ENCODE data around the gene GATA6. TPM values are rescaled to one million over a fixed set of nuclear protein-coding genes. Genes with fewer than 3 reads are reported as not detected.

Gene GATA6
- polyA plus RNA-seq, 10 donors = 1.1 to 2.1 (median 1.4) TPM

DNA sequence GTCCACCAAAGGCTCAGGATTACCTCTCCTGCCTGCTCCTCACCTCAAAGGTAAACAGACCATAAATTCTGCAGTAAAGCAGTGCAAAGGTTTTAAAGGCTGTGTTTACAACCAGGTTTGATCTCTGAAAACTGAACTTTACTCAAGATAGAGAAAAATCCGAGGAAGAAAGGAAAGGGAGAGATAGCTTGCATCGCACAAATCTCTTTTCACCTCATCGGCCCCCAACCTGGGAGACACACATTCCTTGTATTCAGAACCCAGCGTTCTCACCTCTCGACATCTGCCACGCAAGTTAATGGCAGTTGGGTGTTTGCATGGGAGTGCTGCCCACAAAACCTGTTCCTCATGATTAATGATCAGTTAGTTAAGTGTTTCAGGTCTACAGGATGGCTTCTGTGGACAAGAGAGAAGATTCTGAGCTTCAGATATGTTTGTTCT lies 72.6 kb downstream of the GATA6 start:
- DNase-seq = no peak

DNA sequence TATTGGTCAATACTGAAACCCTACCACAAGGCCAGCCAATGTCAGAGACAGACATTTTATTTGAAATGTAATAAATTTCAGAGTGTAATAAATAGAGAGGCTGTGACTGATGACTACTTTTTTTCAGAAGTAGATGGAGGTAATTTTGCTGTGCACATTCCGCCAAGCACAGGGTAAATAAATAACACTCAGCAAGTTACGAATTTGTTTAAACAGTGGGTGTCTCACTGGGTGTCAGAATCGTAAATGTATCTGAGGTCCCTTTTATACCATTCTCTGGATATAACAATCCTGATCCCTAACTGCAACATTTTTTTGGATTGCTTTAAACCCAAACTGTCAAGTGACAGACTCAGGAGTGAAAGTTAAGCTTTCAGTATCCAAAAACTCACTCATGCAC lies 74.1 kb downstream of the GATA6 start:
- DNase-seq = no peak

DNA sequence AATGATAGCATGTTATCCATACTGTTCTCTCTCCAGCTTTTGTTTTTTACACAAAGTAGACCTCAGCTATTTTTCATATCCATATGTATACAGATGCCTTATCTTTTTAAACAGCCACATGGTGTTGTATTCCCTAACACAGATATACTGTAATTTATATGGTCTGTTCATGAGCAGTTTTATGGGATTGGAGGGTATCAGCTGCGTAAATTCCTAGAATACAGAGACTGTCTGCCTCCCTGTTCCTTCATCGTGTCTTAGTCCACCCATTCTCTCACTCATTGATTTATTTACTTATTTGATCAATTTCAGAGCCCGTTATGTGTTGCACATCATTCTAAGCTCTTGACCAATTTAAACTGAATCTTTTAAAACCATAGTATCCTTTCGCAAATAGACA lies 80.6 kb downstream of the GATA6 start:
- no peak for DNase-seq

DNA sequence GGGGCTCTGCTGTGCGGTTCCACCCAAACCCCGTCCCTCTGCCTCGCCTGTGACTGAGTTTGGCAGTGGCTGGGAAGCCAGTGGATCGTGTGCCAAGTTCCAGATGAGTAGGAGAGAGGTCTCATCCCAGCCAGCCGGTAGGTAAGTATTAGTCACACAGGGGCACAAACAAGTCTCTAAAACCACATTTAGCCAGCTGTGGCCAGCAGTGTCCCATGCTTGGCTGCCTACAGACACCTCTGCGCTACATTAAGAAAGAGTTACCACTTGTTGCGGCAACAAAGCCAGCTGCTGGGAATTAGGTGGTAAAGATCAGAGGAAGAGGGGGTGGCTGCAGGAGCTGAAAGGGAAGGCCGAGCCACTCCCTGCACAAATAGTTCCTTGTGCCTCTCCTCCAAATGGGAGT lies 81.2 kb downstream of the GATA6 start:
- no peak for DNase-seq

Other genes starting within 250 kb of the GATA6 start
- not detected for gene CTAGE1, start 248.3 kb downstream of the GATA6 start, polyA plus RNA-seq (ENCODE audit: insufficient read length in 10 of 10)